ENCODE measurements around the gene PRR18. TPM values are rescaled to one million over a fixed set of nuclear protein-coding genes. Genes with fewer than 3 reads are reported as not detected.

The PRR18 gene
- polyA plus RNA-seq, 1 experiment = not detected

DNA sequence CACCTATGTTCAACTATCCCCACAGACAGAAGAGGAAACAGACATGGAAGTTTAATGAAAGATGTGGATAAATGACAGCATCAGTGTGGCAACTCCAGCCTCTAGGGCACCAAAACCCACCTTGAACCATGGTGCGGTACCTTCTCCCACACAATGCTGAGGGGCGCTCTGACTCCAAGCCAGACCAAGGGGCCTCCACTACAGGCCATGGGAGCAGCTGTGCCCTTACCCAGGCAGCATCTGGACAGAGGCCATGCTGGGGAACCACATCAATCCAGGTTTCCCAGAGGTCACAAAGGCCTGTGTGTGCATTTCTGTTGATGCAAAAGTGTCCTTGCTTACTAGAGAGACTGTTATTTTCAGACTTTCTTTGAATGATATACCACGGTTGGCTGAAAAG is 4.1 kb downstream of the PRR18 start:
- Histone ChIP-seq H3K4me3 (ENCODE audit: low read depth, low read length) (no peak overlapping the region), H3K27me3 (ENCODE audit: control insufficient read depth, insufficient read depth, low read length) (peaks cover 21% of the 10 kb centered on the region), H3K36me3 (ENCODE audit: control insufficient read depth, insufficient read depth, low read length) (no peaks in the 10 kb centered on the region)
- ChIA-PET CTCF (interaction anchor here (1.0 kb wide), 1 partner anchor 96 kb away, joined by 4 read pairs; no protein-coding TSS in a partner anchor), POLR2A (no interaction called here)
- DNase-seq (ENCODE audit: low read depth) = no peak
- TF ChIP-seq CTCF (IDR thresholded peaks at IDR 0.05; ENCODE audit: insufficient read depth, low read depth, low read length) = no peak

DNA sequence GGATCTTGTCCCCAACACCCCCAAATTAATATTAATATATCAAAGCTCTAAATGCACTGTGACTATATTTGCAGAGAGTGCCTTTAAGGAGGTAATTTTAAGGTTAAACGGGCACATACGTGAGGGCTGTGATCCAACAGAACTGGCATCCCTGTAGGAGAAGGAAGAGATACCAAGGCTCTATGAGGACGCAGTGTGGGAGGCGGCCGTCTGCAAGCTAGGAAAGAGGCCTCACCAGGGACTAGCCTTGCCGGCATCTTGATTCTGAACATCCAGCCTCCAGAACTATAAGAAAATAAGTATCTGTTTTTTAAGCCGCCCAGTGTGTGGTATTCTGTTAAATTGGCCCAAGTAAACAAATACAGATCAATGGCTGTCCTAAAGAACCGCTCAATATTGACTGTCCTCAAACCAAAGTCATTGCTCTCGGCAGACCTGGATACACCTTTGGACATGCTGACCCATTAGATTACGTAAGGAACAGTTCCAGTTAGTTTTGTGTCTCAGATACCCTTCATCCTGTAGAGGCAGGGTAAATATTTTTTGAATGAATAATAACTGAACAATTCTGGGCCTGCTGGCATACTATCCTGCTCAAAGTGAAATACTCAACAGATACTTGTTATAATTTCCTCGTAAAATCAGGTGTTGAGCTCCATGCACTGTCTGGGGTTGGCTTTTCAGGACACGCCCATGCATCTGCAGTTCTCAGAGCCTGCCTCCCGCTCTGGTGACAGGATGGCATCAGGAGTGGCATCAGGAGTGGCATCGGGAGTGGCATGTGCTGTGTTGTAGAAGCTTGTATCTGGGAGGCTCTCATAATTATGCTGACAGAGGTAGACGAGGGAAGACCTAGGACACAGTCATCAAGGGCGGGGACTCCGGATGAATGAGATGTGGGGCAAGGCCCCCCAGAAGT is 6.3 kb downstream of the PRR18 start:
- no peak overlapping the region for H3K4me3 ChIP-seq (ENCODE audit: low read depth, low read length)
- H3K36me3 ChIP-seq (ENCODE audit: control insufficient read depth, insufficient read depth, low read length) = no peaks in the 10 kb centered on the region
- DNase-seq (ENCODE audit: low read depth) = no peak
- CTCF ChIA-PET = interaction anchor here (1.4 kb wide), 1 partner anchor 9 kb away, joined by 3 read pairs; no protein-coding TSS in a partner anchor
- H3K27me3 ChIP-seq (ENCODE audit: control insufficient read depth, insufficient read depth, low read length) = peaks cover 13% of the 10 kb centered on the region
- POLR2A ChIA-PET = no interaction called here
- no peak for TF ChIP-seq CTCF (IDR thresholded peaks at IDR 0.05; ENCODE audit: insufficient read depth, low read depth, low read length)

- Histone ChIP-seq H3K36me3 (ENCODE audit: control insufficient read depth, insufficient read depth, low read length) (no peaks in the 10 kb centered on the region), H3K4me3 (ENCODE audit: low read depth, low read length) (no peak overlapping the region), H3K27me3 (ENCODE audit: control insufficient read depth, insufficient read depth, low read length) (peaks cover 3% of the 10 kb centered on the region)
- no peak for TF ChIP-seq CTCF (IDR thresholded peaks at IDR 0.05; ENCODE audit: insufficient read depth, low read depth, low read length)
- ChIA-PET POLR2A (no interaction called here), CTCF (interaction anchor here (0.8 kb wide), 1 partner anchor 10 kb away, joined by 4 read pairs; no protein-coding TSS in a partner anchor)
- DNase-seq (ENCODE audit: low read depth) = no peak
These were observed 7.7 kb downstream of the PRR18 start for GRCh38 chr6:166300357-166300987.

DNA sequence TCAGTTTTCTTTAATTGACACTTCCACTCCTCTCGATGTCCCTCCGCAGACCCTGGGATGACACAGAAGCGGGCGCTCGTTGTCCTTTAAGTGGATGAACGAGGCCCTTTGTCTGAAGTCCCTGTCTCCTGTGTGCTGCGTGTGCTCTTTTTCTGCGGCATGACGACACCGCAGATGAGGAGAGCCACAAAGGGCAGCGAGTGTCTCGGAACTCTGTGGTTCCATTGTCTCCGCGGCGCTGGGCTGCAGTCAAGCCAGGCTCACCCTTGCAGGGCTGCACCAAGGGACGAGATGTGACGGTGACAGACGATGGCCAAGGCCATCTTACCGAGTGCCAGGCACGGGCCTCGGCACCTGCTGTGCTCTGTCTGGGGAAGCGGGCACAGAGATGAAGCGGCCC is 10.6 kb downstream of the PRR18 start:
- no peaks in the 10 kb centered on the region for H3K27me3 ChIP-seq (ENCODE audit: control insufficient read depth, insufficient read depth, low read length)
- no peak for TF ChIP-seq CTCF (IDR thresholded peaks at IDR 0.05; ENCODE audit: insufficient read depth, low read depth, low read length)
- ChIA-PET CTCF (interaction anchor here (1.1 kb wide), 1 partner anchor 230 kb away, joined by 3 read pairs; no protein-coding TSS in a partner anchor), POLR2A (no interaction called here)
- no peak overlapping the region for H3K4me3 ChIP-seq (ENCODE audit: low read depth, low read length)
- DNase-seq (ENCODE audit: low read depth) = no peak
- no peaks in the 10 kb centered on the region for H3K36me3 ChIP-seq (ENCODE audit: control insufficient read depth, insufficient read depth, low read length)

All from BJ (cell line).